Peyer's patch (tissue), 4 donors: Measurements from ENCODE around the gene GATA6.

ENCODE experiments used
- CTCF ChIP-seq, 6 experiments: fragments of 450-650 bp in 4 of 6; fragments of 200-600 bp in 2 of 6; sonication (generic) in 1 of 6; IDR thresholded peaks; one replicate each; pipeline ENCODE4 v1.5.1; 2017 to 2019; ENCODE audit warnings: antibody characterized with exemption in 6 of 6, mild to moderate bottlenecking in 3 of 6, moderate library complexity in 1 of 6
- POLR2A ChIP-seq, 2 donors: fragments of 450-650 bp; IDR thresholded peaks; one replicate each; pipeline ENCODE4 v1.5.1; 2017; ENCODE audit warnings: antibody characterized with exemption in 2 of 2, mild to moderate bottlenecking in 2 of 2, moderate library complexity in 2 of 2

- TF ChIP-seq CTCF (IDR thresholded peaks at IDR 0.05) (no peak), POLR2A (IDR thresholded peaks at IDR 0.05) (no peak)
Measured at GRCh38 chr18:22238681-22239080, 69.3 kb downstream of the GATA6 start.
